ENCODE results near the gene BTBD2. TPM values are rescaled to one million over a fixed set of nuclear protein-coding genes. Genes with fewer than 3 reads are reported as not detected.

The BTBD2 gene
- total RNA-seq, 1 experiment from 2014 or later, result 81.0 TPM

- CTCF ChIA-PET, result no interaction called here
- no peaks in the 10 kb centered on the region for H3K9me2 ChIP-seq (ENCODE audit: insufficient read depth)
- no peak overlapping the region for H2AFZ ChIP-seq
- POLR2A ChIA-PET (ENCODE audit: unreplicated experiment), result interaction anchor here (0.7 kb wide), 1 partner anchor 500 kb away, joined by 3 read pairs; no protein-coding TSS in a partner anchor
- TF ChIP-seq CTCF (conservative IDR thresholded peaks at IDR 0.05) (no peak), EZH2 (IDR thresholded peaks at IDR 0.05; ENCODE audit: low read depth) (no peak)
- H3K4me2 ChIP-seq, result no peak overlapping the region
- no TSS peak for BruUV-seq (replicated peaks)
- H4K20me1 ChIP-seq (ENCODE audit: insufficient read depth), result no peaks in the 10 kb centered on the region
- H3K9me3 ChIP-seq (ENCODE audit: insufficient read depth, low read depth), result no peaks in the 10 kb centered on the region
- intact Hi-C loops (cut with micrococcal nuclease; ENCODE audit: unreplicated experiment), result no loop called here
- H3K4me3 ChIP-seq, result no peak overlapping the region
- no peaks in the 10 kb centered on the region for H3K27me3 ChIP-seq (ENCODE audit: insufficient read depth, low read depth)
- H3K36me3 ChIP-seq (ENCODE audit: low read depth), result no peaks in the 10 kb centered on the region
- no peak overlapping the region for H3K27ac ChIP-seq
- H3K79me2 ChIP-seq (ENCODE audit: low read depth), result no peaks in the 10 kb centered on the region
- no peak for DNase-seq
- H3K4me1 ChIP-seq (replicated peaks; ENCODE audit: insufficient read depth), result peaks cover 15% of the 10 kb centered on the region
- peaks cover 15% of the 10 kb centered on the region for H3F3A ChIP-seq (ENCODE audit: insufficient read depth, low read depth)
These were observed 11.8 kb upstream of the BTBD2 start for GRCh38 chr19:2027361-2027760.

- Histone ChIP-seq H4K20me1 (ENCODE audit: insufficient read depth) (no peaks in the 10 kb centered on the region), H3K9me3 (ENCODE audit: insufficient read depth, low read depth) (no peaks in the 10 kb centered on the region), H3K79me2 (ENCODE audit: low read depth) (no peaks in the 10 kb centered on the region), H3F3A (ENCODE audit: insufficient read depth, low read depth) (peaks cover 11% of the 10 kb centered on the region), H3K27ac (no peak overlapping the region), H3K4me1 (replicated peaks; ENCODE audit: insufficient read depth) (peaks cover 11% of the 10 kb centered on the region), H2AFZ (no peak overlapping the region), H3K36me3 (ENCODE audit: low read depth) (no peaks in the 10 kb centered on the region), H3K4me3 (no peak overlapping the region), H3K9me2 (ENCODE audit: insufficient read depth) (no peaks in the 10 kb centered on the region), H3K4me2 (no peak overlapping the region), H3K27me3 (ENCODE audit: insufficient read depth, low read depth) (no peaks in the 10 kb centered on the region)
- no peak for DNase-seq
- no TSS peak for BruUV-seq (replicated peaks)
- POLR2A ChIA-PET (ENCODE audit: unreplicated experiment), result interaction anchor here (0.7 kb wide), 1 partner anchor 501 kb away, joined by 3 read pairs; no protein-coding TSS in a partner anchor
- TF ChIP-seq EZH2 (IDR thresholded peaks at IDR 0.05; ENCODE audit: low read depth), result no peak
- CTCF ChIA-PET, result no interaction called here
- intact Hi-C loops (cut with micrococcal nuclease; ENCODE audit: unreplicated experiment), result no loop called here
These were observed 11.3 kb upstream of the BTBD2 start for GRCh38 chr19:2026770-2027169.

- Histone ChIP-seq H3K4me1 (replicated peaks; ENCODE audit: insufficient read depth) (no peaks in the 10 kb centered on the region), H3K79me2 (ENCODE audit: low read depth) (no peaks in the 10 kb centered on the region), H3K9me3 (ENCODE audit: insufficient read depth, low read depth) (no peaks in the 10 kb centered on the region), H3K36me3 (ENCODE audit: low read depth) (no peaks in the 10 kb centered on the region), H3K4me3 (no peak overlapping the region), H3K27me3 (ENCODE audit: insufficient read depth, low read depth) (no peaks in the 10 kb centered on the region), H4K20me1 (ENCODE audit: insufficient read depth) (no peaks in the 10 kb centered on the region), H3K9me2 (ENCODE audit: insufficient read depth) (no peaks in the 10 kb centered on the region), H3F3A (ENCODE audit: insufficient read depth, low read depth) (no peaks in the 10 kb centered on the region), H2AFZ (no peak overlapping the region), H3K27ac (no peak overlapping the region), H3K4me2 (no peak overlapping the region)
- DNase-seq, result no peak
- no peak for TF ChIP-seq EZH2 (IDR thresholded peaks at IDR 0.05; ENCODE audit: low read depth)
- no peak for TF ChIP-seq CTCF (conservative IDR thresholded peaks at IDR 0.05)
- no TSS peak for BruUV-seq (replicated peaks)
- ChIA-PET POLR2A (ENCODE audit: unreplicated experiment) (interaction anchor here (0.6 kb wide), 1 partner anchor 132 kb away, joined by 3 read pairs; no protein-coding TSS in a partner anchor), CTCF (no interaction called here)
- intact Hi-C loops (cut with micrococcal nuclease; ENCODE audit: unreplicated experiment), result no loop called here
These were observed 6.8 kb upstream of the BTBD2 start for GRCh38 chr19:2022289-2022688.
